Esophagus squamous epithelium (tissue), 4 donors: Measurements from ENCODE around the gene SLC1A2.

ENCODE experiments used
- POLR2A ChIP-seq, 4 donors: fragments of 450-650 bp; IDR thresholded peaks; one replicate each; pipeline ENCODE4 v1.6.1; 2017; ENCODE audit warnings: antibody characterized with exemption in 4 of 4, mild to moderate bottlenecking in 4 of 4, moderate library complexity in 3 of 4
- TF ChIP-seq, protein P1 (sequence below), 6 experiments: fragments of 450-650 bp in 4 of 6; fragments of 200-600 bp in 2 of 6; sonication (generic) in 2 of 6; IDR thresholded peaks; one replicate each; pipeline ENCODE4 v1.5.1; 2016 to 2019; ENCODE audit warnings: antibody characterized with exemption in 6 of 6, mild to moderate bottlenecking in 4 of 6, moderate library complexity in 4 of 6

GRCh38 chr11:35346472-35347156 lies 72.7 kb downstream of the SLC1A2 start:
- TF ChIP-seq, protein P1, sequence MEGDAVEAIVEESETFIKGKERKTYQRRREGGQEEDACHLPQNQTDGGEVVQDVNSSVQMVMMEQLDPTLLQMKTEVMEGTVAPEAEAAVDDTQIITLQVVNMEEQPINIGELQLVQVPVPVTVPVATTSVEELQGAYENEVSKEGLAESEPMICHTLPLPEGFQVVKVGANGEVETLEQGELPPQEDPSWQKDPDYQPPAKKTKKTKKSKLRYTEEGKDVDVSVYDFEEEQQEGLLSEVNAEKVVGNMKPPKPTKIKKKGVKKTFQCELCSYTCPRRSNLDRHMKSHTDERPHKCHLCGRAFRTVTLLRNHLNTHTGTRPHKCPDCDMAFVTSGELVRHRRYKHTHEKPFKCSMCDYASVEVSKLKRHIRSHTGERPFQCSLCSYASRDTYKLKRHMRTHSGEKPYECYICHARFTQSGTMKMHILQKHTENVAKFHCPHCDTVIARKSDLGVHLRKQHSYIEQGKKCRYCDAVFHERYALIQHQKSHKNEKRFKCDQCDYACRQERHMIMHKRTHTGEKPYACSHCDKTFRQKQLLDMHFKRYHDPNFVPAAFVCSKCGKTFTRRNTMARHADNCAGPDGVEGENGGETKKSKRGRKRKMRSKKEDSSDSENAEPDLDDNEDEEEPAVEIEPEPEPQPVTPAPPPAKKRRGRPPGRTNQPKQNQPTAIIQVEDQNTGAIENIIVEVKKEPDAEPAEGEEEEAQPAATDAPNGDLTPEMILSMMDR (IDR thresholded peaks at IDR 0.05) = no peak
- TF ChIP-seq POLR2A (IDR thresholded peaks at IDR 0.05) = no peak
